Mesendoderm (in vitro differentiated cells): ENCODE results near the gene FBLN1.
A peak's percentile ranks its signal among the peaks of the same experiment; 100 is the strongest.

ENCODE experiments used
- DNase-seq: peaks from one replicate; pipeline ENCODE4 v3.0.0; 2013
- H2AK5ac ChIP-seq: 2 replicates; pipeline ENCODE4 v1.6.1; 2013; ENCODE audit warnings: low read length, inconsistent platforms
- H2BK120ac ChIP-seq: 2 replicates; pipeline ENCODE4 v1.6.1; 2013; ENCODE audit warnings: low read depth, mild to moderate bottlenecking, low read length, moderate library complexity, mixed read lengths
- H2BK15ac ChIP-seq: replicated peaks from 2 replicates; pipeline ENCODE4 v1.6.1; 2013; ENCODE audit warnings: low read depth, mild to moderate bottlenecking, moderate library complexity
- H2BK5ac ChIP-seq: 2 replicates; pipeline ENCODE4 v1.6.1; 2013; ENCODE audit warnings: low read length, inconsistent platforms
- H3K18ac ChIP-seq: 2 replicates; pipeline ENCODE4 v1.6.1; 2013; ENCODE audit warnings: mild to moderate bottlenecking, low read length, mixed read lengths
- H3K23ac ChIP-seq: one replicate; pipeline ENCODE4 v1.6.1; 2013; ENCODE audit warnings: low read length
- H3K27ac ChIP-seq: 2 replicates; pipeline ENCODE4 v1.5.1; 2013; ENCODE audit warnings: low read depth, mild to moderate bottlenecking, inconsistent platforms, low read length, moderate library complexity
- H3K27me3 ChIP-seq: 2 replicates; pipeline ENCODE4 v1.6.1; 2013; ENCODE audit warnings: low read length, control low read depth, mild to moderate bottlenecking, inconsistent platforms; ENCODE audit not compliant: insufficient read depth, poor library complexity
- H3K36me3 ChIP-seq: 2 replicates; pipeline ENCODE4 v1.6.1; 2013; ENCODE audit warnings: low read length, inconsistent platforms; ENCODE audit not compliant: control insufficient read depth, insufficient read depth
- H3K4ac ChIP-seq: one replicate; pipeline ENCODE4 v1.6.1; 2013; ENCODE audit warnings: low read depth, mild to moderate bottlenecking, low read length, moderate library complexity
- H3K4me1 ChIP-seq: 2 replicates; pipeline ENCODE4 v1.6.1; 2013; ENCODE audit warnings: low read depth, low read length, inconsistent platforms; ENCODE audit not compliant: control insufficient read depth
- H3K4me2 ChIP-seq: 2 replicates; pipeline ENCODE4 v1.6.1; 2013; ENCODE audit warnings: low read length
- H3K4me3 ChIP-seq: 2 replicates; pipeline ENCODE4 v1.5.1; 2013; ENCODE audit warnings: mild to moderate bottlenecking, low read length
- H3K56ac ChIP-seq: one replicate; pipeline ENCODE4 v1.6.1; 2013; ENCODE audit warnings: low read length
- H3K79me1 ChIP-seq: 2 replicates; pipeline ENCODE4 v1.6.1; 2013; ENCODE audit warnings: low read length, inconsistent platforms
- H3K79me2 ChIP-seq: 2 replicates; pipeline ENCODE4 v1.6.1; 2013; ENCODE audit warnings: mild to moderate bottlenecking, low read length; ENCODE audit not compliant: control insufficient read depth, insufficient read depth
- H3K9ac ChIP-seq: 2 replicates; pipeline ENCODE4 v1.6.1; 2013; ENCODE audit warnings: low read length, inconsistent platforms
- H4K5ac ChIP-seq: one replicate; pipeline ENCODE4 v1.6.1; 2013; ENCODE audit warnings: low read length
- H4K8ac ChIP-seq: one replicate; pipeline ENCODE4 v1.6.1; 2013; ENCODE audit warnings: low read depth, mild to moderate bottlenecking, control low read depth, low read length, moderate library complexity
- WGBS: extraction: QIAGEN DNeasy Blood & Tissue Kit; methylation state at CpG from one replicate; pipeline ENCODE4 v1.1.7; 2013; ENCODE audit warnings: low lambda C conversion rate, missing lambda C conversion rate; ENCODE audit not compliant: insufficient coverage; ENCODE audit errors: extremely low coverage; 5-methylcytosine and 5-hydroxymethylcytosine counted together

The FBLN1 gene

DNA sequence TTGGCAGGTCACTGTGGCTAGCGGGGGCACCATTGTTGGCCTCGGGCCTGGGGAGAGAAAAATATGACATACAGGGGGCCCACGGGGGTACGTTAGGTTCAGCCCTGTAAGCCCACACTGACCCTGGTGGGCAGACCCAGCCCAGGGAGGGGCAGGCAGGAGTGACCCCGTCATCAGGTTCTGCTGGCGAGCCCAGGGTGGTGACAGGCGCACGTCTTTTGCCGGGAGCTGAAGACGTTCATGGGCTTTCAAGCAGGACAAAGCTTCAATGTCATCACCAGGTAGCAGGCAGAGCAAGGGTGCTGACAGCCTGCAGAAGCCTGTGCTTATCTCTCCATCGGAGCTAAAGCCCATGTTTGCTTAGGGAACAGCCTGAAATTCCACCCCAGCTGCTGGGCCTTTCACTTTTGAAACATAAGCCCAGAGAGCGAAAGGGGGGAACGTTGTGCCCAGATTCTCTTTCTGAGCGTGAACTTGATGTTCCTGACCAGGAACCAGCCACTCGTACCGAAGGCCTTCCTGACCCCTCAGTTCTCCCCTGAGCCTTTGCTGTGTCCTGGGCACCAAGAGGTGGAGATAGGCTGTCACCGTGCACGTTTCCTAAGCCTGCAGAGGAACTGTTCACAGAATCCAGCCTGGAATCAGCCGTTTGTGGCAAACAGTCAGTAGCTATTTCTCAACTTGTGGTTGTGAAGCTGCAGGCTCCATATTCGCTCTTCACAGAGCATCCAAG is 94.9 kb downstream of the FBLN1 start:
- Histone ChIP-seq H3K18ac (no peak overlapping the region), H3K4me2 (no peak overlapping the region), H4K5ac (no peak overlapping the region), H3K4me3 (no peak overlapping the region), H3K4ac (no peak overlapping the region), H3K56ac (no peak overlapping the region), H3K9ac (no peak overlapping the region), H2AK5ac (no peak overlapping the region), H3K79me1 (no peaks in the 10 kb centered on the region), H2BK15ac (no peak overlapping the region), H4K8ac (no peak overlapping the region), H3K36me3 (no peaks in the 10 kb centered on the region), H2BK5ac (no peak overlapping the region), H2BK120ac (no peak overlapping the region), H3K79me2 (no peaks in the 10 kb centered on the region), H3K4me1 (peaks cover 4% of the 10 kb centered on the region), H3K27me3 (no peaks in the 10 kb centered on the region), H3K23ac (no peak overlapping the region), H3K27ac (no peak overlapping the region)
- no CpG with 5 or more reads among the region's 20 CpGs for WGBS
- no peak for DNase-seq

DNA sequence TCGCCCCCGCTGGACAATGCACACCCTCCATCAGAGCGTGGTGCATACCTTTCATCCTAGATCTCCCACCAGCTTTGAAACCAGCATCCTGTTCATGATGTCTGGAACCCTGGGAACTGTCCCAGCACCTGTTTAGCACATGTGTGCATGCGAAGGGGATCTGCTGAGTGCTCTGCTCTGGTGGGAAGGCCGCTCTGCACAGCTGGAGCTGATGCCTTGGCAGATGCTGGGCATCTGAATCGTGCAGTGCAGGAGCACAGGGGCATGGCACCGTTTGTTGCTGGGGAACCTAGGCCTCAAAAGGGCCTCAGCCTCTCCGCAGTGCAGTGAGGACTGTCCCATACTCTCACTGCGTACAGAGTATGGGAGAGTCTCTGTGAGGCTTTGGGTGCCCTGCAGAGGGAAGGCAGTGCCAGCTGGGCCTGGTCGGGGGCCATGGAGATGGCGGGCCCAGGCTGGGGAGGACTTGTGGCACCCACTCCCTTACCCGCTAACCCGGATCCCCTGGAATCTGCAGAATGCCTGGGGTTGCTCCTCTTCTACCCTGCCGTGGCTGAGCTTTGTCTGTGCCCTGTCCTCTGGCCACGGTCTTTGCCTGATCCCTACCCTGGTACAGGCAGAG is 96.0 kb downstream of the FBLN1 start:
- no peak overlapping the region for H3K56ac ChIP-seq
- H3K4me2 ChIP-seq, result no peak overlapping the region
- H2BK5ac ChIP-seq, result no peak overlapping the region
- H3K9ac ChIP-seq, result no peak overlapping the region
- H3K36me3 ChIP-seq, result no peaks in the 10 kb centered on the region
- H3K27ac ChIP-seq, result no peak overlapping the region
- no peak overlapping the region for H4K8ac ChIP-seq
- H3K23ac ChIP-seq, result no peak overlapping the region
- H3K79me1 ChIP-seq, result no peaks in the 10 kb centered on the region
- peaks cover 4% of the 10 kb centered on the region for H3K4me1 ChIP-seq
- no peak overlapping the region for H3K4me3 ChIP-seq
- no peak for DNase-seq
- no peak overlapping the region for H4K5ac ChIP-seq
- H2BK120ac ChIP-seq, result no peak overlapping the region
- no peaks in the 10 kb centered on the region for H3K79me2 ChIP-seq
- H2BK15ac ChIP-seq, result no peak overlapping the region
- WGBS, result no CpG with 5 or more reads among the region's 15 CpGs
- no peak overlapping the region for H2AK5ac ChIP-seq
- H3K27me3 ChIP-seq, result no peaks in the 10 kb centered on the region
- no peak overlapping the region for H3K18ac ChIP-seq
- no peak overlapping the region for H3K4ac ChIP-seq

GRCh38 chr22:45599836-45600577 is 97.3 kb downstream of the FBLN1 start:
- WGBS, result no CpG with 5 or more reads among the region's 22 CpGs
- no peak overlapping the region for H4K8ac ChIP-seq
- DNase-seq, result no peak

DNA sequence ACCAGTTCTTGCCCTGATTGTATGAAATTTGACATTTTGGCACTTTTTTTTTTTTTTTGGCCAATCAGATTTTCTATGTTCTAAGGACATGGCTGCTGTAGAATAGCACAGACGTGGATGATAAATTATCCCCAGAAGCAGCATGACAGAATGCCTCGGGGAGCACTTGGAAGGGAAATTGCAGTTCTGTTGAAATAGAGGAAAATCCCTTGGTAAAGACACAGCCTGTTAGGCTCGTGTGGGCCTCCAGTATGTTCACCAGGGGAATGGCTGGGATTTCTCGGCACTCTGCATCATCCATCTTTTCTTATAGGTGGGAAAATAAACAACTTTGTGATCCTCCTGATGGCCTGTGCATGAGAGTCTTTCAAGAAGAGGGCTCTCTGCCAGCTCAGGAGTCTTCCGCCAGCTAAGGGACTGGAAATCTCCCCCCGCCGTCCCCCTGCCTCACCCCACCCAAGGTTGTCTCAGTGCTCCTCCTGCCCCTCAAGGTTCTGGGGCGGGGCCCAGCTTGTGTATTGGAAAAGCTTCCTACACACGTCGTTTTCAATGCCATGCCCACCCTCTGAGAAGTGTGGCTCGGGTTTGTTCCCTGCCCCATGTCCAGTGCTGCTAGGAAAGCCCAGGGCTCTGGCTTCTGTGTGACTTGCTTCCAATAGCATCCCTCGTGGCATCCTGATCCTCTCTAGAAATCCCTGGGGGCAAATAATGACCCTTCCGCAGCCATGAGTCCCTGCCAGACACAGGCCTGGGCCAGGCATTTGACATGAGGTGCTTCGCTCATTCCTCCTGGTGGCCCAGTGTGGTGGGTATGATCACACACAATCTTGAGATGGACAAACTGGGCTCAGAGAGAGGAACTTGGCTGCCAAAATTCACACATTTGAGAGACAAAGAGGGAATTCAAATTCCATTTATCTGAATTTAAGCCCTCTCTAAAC is 98.4 kb downstream of the FBLN1 start:
- no peak overlapping the region for H2BK15ac ChIP-seq
- no peak overlapping the region for H2BK120ac ChIP-seq
- H3K79me2 ChIP-seq, result no peaks in the 10 kb centered on the region
- H3K56ac ChIP-seq, result no peak overlapping the region
- WGBS, result no CpG with 5 or more reads among the region's 14 CpGs
- H3K27me3 ChIP-seq, result no peaks in the 10 kb centered on the region
- no peak overlapping the region for H4K5ac ChIP-seq
- H3K36me3 ChIP-seq, result no peaks in the 10 kb centered on the region
- no peaks in the 10 kb centered on the region for H3K79me1 ChIP-seq
- H3K9ac ChIP-seq, result no peak overlapping the region
- H2BK5ac ChIP-seq, result no peak overlapping the region
- no peak overlapping the region for H4K8ac ChIP-seq
- no peak overlapping the region for H3K4ac ChIP-seq
- no peak for DNase-seq
- H2AK5ac ChIP-seq, result no peak overlapping the region
- H3K27ac ChIP-seq, result no peak overlapping the region
- H3K4me1 ChIP-seq, result peaks cover 4% of the 10 kb centered on the region
- no peak overlapping the region for H3K18ac ChIP-seq
- no peak overlapping the region for H3K23ac ChIP-seq
- H3K4me3 ChIP-seq, result no peak overlapping the region
- no peak overlapping the region for H3K4me2 ChIP-seq

More at GRCh38 chr22:45599836-45600577, 97.3 kb downstream of the FBLN1 start:
- no peak overlapping the region for H3K18ac ChIP-seq
- H3K27ac ChIP-seq, result no peak overlapping the region
- no peak overlapping the region for H3K56ac ChIP-seq
- no peak overlapping the region for H2BK120ac ChIP-seq
- H2AK5ac ChIP-seq, result no peak overlapping the region
- no peak overlapping the region for H3K4ac ChIP-seq
- no peak overlapping the region for H3K4me2 ChIP-seq
- no peak overlapping the region for H2BK5ac ChIP-seq
- H3K23ac ChIP-seq, result no peak overlapping the region
- H3K79me1 ChIP-seq, result no peaks in the 10 kb centered on the region
- no peaks in the 10 kb centered on the region for H3K27me3 ChIP-seq
- no peak overlapping the region for H4K5ac ChIP-seq
- no peak overlapping the region for H3K4me3 ChIP-seq
- H3K4me1 ChIP-seq, result peaks cover 4% of the 10 kb centered on the region
- no peaks in the 10 kb centered on the region for H3K36me3 ChIP-seq
- no peaks in the 10 kb centered on the region for H3K79me2 ChIP-seq
- no peak overlapping the region for H2BK15ac ChIP-seq
- no peak overlapping the region for H3K9ac ChIP-seq

GRCh38 chr22:45602004-45602733 is 99.5 kb downstream of the FBLN1 start:
- H3K4ac ChIP-seq, result no peak overlapping the region
- H2BK5ac ChIP-seq, result no peak overlapping the region
- peaks cover 4% of the 10 kb centered on the region for H3K4me1 ChIP-seq
- no peaks in the 10 kb centered on the region for H3K36me3 ChIP-seq
- H3K4me3 ChIP-seq, result no peak overlapping the region
- H3K79me1 ChIP-seq, result no peaks in the 10 kb centered on the region
- peak overlapping the region; percentile 5 for H3K56ac ChIP-seq
- H3K27ac ChIP-seq, result no peak overlapping the region
- no peaks in the 10 kb centered on the region for H3K79me2 ChIP-seq
- H3K23ac ChIP-seq, result no peak overlapping the region
- peak; percentile 40 for DNase-seq
- no peak overlapping the region for H3K9ac ChIP-seq
- WGBS, result no CpG with 5 or more reads among the region's 10 CpGs
- H3K27me3 ChIP-seq, result no peaks in the 10 kb centered on the region
- no peak overlapping the region for H4K5ac ChIP-seq
- no peak overlapping the region for H2AK5ac ChIP-seq
- H3K4me2 ChIP-seq, result no peak overlapping the region
- H2BK120ac ChIP-seq, result no peak overlapping the region
- H3K18ac ChIP-seq, result no peak overlapping the region
- no peak overlapping the region for H2BK15ac ChIP-seq
- no peak overlapping the region for H4K8ac ChIP-seq
